Stimulated activated CD8-positive, alpha-beta memory T cell treated with anti-CD3 and anti-CD28 coated beads, Interleukin-4, amount 100 ng/mL, for 4 hours (primary cell): ENCODE measurements around the gene CCDC24.
A peak's percentile ranks its signal among the peaks of the same experiment; 100 is the strongest.

Experiments used
- DNase-seq, 2 donors: peaks; one replicate each; pipeline ENCODE4 v3.0.0-alpha.2; 2020; ENCODE audit warnings: low read depth in 2 of 2, low spot score in 1 of 2

Gene CCDC24

GRCh38 chr1:43991476-43992231 is at the start of gene CCDC24:
CCDC24 (plus strand) TSS chr1:43991599; CDS start chr1:43991879, 280 bp downstream.
- DNase-seq, result peak; percentile 40 to 60

GRCh38 chr1:43942411-43942810 is 49.0 kb upstream of the CCDC24 start:
- DNase-seq, result no peak

GRCh38 chr1:43944860-43945259 is 46.5 kb upstream of the CCDC24 start:
- DNase-seq, result no peak

GRCh38 chr1:43945674-43946235 is 45.6 kb upstream of the CCDC24 start:
- DNase-seq, result no peak

- peak; percentile 81 to 89 for DNase-seq
These were observed 45.0 kb upstream of the CCDC24 start, which contains the start of gene IPO13 for GRCh38 chr1:43946236-43947060. IPO13 (plus strand) TSS chr1:43946950; CDS start chr1:43947601, 651 bp downstream.

- DNase-seq, result no peak
These were observed 44.1 kb upstream of the CCDC24 start for GRCh38 chr1:43947061-43947873.

- no peak for DNase-seq
These were observed 43.4 kb upstream of the CCDC24 start for GRCh38 chr1:43947874-43948437.

GRCh38 chr1:43949678-43950077 is 41.7 kb upstream of the CCDC24 start:
- DNase-seq, result no peak

- DNase-seq, result no peak
These were observed 40.1 kb upstream of the CCDC24 start for GRCh38 chr1:43951021-43951985.

- DNase-seq, result no peak
These were observed 38.6 kb upstream of the CCDC24 start for GRCh38 chr1:43952731-43953346.

- DNase-seq, result no peak
These were observed 38.0 kb upstream of the CCDC24 start for GRCh38 chr1:43953361-43953760.

- DNase-seq, result no peak
These were observed 37.4 kb upstream of the CCDC24 start for GRCh38 chr1:43954036-43954435.

- no peak for DNase-seq
These were observed 35.2 kb upstream of the CCDC24 start for GRCh38 chr1:43956234-43956633.

- no peak for DNase-seq
These were observed 33.9 kb upstream of the CCDC24 start for GRCh38 chr1:43957407-43958040.

- no peak for DNase-seq
These were observed 32.8 kb upstream of the CCDC24 start for GRCh38 chr1:43958351-43959255.

GRCh38 chr1:43960798-43961197 is 30.6 kb upstream of the CCDC24 start:
- DNase-seq, result no peak

GRCh38 chr1:43961692-43962091 is 29.7 kb upstream of the CCDC24 start:
- DNase-seq, result no peak

GRCh38 chr1:43962324-43962723 is 29.1 kb upstream of the CCDC24 start:
- DNase-seq, result no peak
